Body of pancreas (tissue), 4 donors: ENCODE data around the gene HIVEP2. TPM values are rescaled to one million over a fixed set of nuclear protein-coding genes. Genes with fewer than 3 reads are reported as not detected.

Source experiments
- ATAC-seq: fragments of 150-250 bp; one replicate; pipeline ENCODE4 v1.9.1; 2016
- DNase-seq, 4 donors: peaks; one replicate each; pipeline ENCODE4 v3.0.0-alpha.2; 2019
- H3K27ac ChIP-seq, 4 donors: fragments of 200-600 bp; sonication (generic); 1 replicate in 3 of 4; 2 replicates in 1 of 4; pipeline versions ENCODE4 v1.5.1 to v1.6.1; 2016 to 2019; ENCODE audit warnings: mild to moderate bottlenecking in 1 of 4, mixed read lengths in 1 of 4, moderate library complexity in 1 of 4
- H3K27me3 ChIP-seq, 2 donors: fragments of 200-600 bp; sonication (generic); one replicate each; pipeline ENCODE4 v1.6.0; 2016; ENCODE audit warnings: mild to moderate bottlenecking in 1 of 2
- H3K36me3 ChIP-seq, 2 donors: fragments of 200-600 bp; sonication (generic); replicated peaks in 1 of 2; 2 replicates each; pipeline ENCODE4 v1.5.1; 2016; ENCODE audit warnings: low read depth in 2 of 2; ENCODE audit not compliant: insufficient read depth in 1 of 2
- H3K4me1 ChIP-seq: fragments of 200-600 bp; sonication (generic); one replicate; pipeline ENCODE4 v1.6.0; 2016
- H3K4me3 ChIP-seq, 2 donors: fragments of 200-600 bp; sonication (generic); 1 replicate in 1 of 2; 2 replicates in 1 of 2; pipeline ENCODE4 v1.5.1; 2016 to 2019
- H3K9me3 ChIP-seq, 3 donors: fragments of 200-600 bp; sonication (generic); 1 replicate in 2 of 3; 2 replicates in 1 of 3; pipeline ENCODE4 v1.5.1; 2016
- CTCF ChIP-seq, 7 experiments: fragments of 450-650 bp in 4 of 7; fragments of 200-600 bp in 3 of 7; sonication (generic) in 3 of 7; IDR thresholded peaks; one replicate each; pipeline ENCODE4 v1.5.1; 2016 to 2019; ENCODE audit warnings: antibody characterized with exemption in 7 of 7
- POLR2A ChIP-seq, 3 donors: fragments of 450-650 bp; IDR thresholded peaks; one replicate each; pipeline ENCODE4 v1.6.1; 2016; ENCODE audit warnings: antibody characterized with exemption in 3 of 3, mild to moderate bottlenecking in 2 of 3
- WGBS, 2 donors: methylation state at CpG; one replicate each; pipeline ENCODE4 v1.1.5; 2017; 5-methylcytosine and 5-hydroxymethylcytosine counted together
- intact Hi-C: fragments of 100-400 bp; cut with DNase I; formaldehyde crosslinking; loops from one replicate; pipeline ENCODE4 v1.15.1; 2023
- total RNA-seq, 2 donors: library from RNA; depleted of rRNA; stranded (reverse); fragments of >200 nt; gene quantifications; one replicate each; pipeline ENCODE4 v1.1.0, GENCODE V29; 2016

HIVEP2 gene
- total RNA-seq, 2 donors from 2014 or later = 11.2 to 16.5 TPM

DNA sequence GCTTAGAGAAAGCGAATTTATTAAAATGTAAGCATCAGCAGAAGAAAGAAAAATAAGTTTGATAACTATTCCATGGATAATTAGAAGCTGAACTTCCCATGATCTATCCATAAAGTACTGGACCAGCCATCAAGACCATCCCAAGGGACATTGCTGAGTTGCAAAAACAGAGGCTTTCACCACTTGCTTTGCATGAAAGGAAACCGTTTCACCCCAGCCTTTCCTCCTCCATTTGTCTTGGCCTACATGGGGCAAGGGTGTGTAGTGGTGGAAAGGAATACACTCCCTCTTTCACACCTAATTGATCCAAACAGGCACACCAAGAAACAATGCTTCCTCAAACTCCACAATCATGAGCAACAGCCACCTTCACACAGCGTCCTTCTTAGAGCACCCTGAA, 10.4 kb downstream of the HIVEP2 start:
- 91 to 97% methylated on average over 3 of the region's 3 CpGs for WGBS, 2 donors
- intact Hi-C loops = no loop called here
- no peak overlapping the region for H3K4me3 ChIP-seq

DNA sequence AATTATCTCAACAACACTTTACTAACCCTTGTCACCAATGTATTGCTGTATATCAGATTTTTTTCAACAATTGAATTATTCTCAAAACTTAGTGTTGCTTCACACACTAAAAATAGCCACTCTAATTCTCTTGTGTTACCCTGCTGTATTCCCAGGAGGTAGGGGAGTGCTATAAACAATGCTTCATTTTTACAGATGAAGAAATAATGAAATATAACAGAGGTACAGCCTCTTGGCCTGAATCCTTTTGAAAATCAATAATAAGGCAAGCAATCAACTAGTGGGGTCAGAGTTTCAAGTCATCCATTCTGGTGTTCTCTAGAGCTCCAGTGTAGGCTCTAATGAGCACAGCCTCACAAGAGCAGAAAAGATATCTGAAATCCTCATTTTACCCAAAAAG, 10.9 kb downstream of the HIVEP2 start:
- ATAC-seq (no peak), DNase-seq (no peak)
- Histone ChIP-seq H3K9me3 (no peaks in the 10 kb centered on the region), H3K27me3 (no peaks in the 10 kb centered on the region), H3K36me3 (no peaks in the 10 kb centered on the region), H3K4me3 (no peak overlapping the region), H3K27ac (peak overlapping the region in 1 of 4 donors; percentile 20), H3K4me1 (peaks cover 22% of the 10 kb centered on the region)
- no peak for TF ChIP-seq POLR2A (IDR thresholded peaks at IDR 0.05)
- TF ChIP-seq CTCF (IDR thresholded peaks at IDR 0.05) = no peak
- intact Hi-C loops = no loop called here

More for the DNA sequence above, 10.4 kb downstream of the HIVEP2 start:
- no peaks in the 10 kb centered on the region for H3K36me3 ChIP-seq
- ATAC-seq (no peak), DNase-seq (no peak)
- TF ChIP-seq POLR2A (IDR thresholded peaks at IDR 0.05) = no peak
- TF ChIP-seq CTCF (IDR thresholded peaks at IDR 0.05) = no peak
- no peaks in the 10 kb centered on the region for H3K9me3 ChIP-seq
- H3K4me1 ChIP-seq = peaks cover 22% of the 10 kb centered on the region
- H3K27ac ChIP-seq = no peak overlapping the region
- H3K27me3 ChIP-seq = no peaks in the 10 kb centered on the region

DNA sequence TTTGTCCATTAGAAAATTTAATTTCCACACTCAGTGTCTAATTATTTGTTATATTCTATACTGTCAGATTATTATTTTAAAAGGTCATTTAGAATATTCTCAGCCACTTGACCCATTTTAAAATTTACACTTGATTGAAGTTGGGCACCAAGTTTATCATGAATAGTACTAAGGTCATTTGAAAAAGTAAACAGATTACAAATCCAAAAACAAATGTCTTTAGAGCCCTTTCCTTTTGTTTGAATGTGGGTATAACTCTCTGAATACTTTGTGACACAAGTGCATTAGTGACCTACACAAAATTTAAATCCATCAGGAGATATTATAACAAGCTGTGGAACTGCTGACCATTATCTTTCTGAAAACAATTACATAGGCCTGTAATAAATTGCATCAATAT, 11.3 kb downstream of the HIVEP2 start:
- H3K4me3 ChIP-seq = no peak overlapping the region
- no peaks in the 10 kb centered on the region for H3K36me3 ChIP-seq
- H3K27me3 ChIP-seq = no peaks in the 10 kb centered on the region
- ATAC-seq = no peak
- TF ChIP-seq CTCF (IDR thresholded peaks at IDR 0.05) (no peak), POLR2A (IDR thresholded peaks at IDR 0.05) (no peak)
- no peak for DNase-seq
- peaks cover 25% of the 10 kb centered on the region for H3K4me1 ChIP-seq
- intact Hi-C loops = no loop called here
- no peaks in the 10 kb centered on the region for H3K9me3 ChIP-seq
- H3K27ac ChIP-seq = peak overlapping the region in 1 of 4 donors; percentile 20

DNA sequence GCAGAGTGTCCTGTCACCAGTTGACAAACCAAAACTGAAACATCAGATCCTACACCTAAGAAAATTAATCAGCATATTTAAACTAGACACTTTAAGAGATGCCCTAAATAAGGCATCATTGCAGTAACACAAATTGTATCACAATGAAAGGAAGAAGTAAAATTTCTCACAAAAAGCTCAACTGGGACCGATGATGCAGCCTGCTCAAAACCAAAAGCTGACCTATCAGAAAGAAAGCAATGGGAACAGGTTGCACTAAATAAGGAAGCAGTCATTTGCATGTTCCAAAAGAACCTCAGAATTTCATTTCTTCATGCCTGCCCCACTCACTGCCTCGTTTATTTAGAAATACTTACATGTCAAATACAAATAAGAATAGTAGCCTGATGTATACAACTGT, 12.1 kb downstream of the HIVEP2 start:
- Histone ChIP-seq H3K4me3 (no peak overlapping the region), H3K9me3 (no peaks in the 10 kb centered on the region), H3K4me1 (peaks cover 34% of the 10 kb centered on the region), H3K27ac (no peak overlapping the region), H3K36me3 (no peaks in the 10 kb centered on the region), H3K27me3 (no peaks in the 10 kb centered on the region)
- ATAC-seq = no peak
- intact Hi-C loops = no loop called here
- DNase-seq = no peak
- no peak for TF ChIP-seq CTCF (IDR thresholded peaks at IDR 0.05)
- TF ChIP-seq POLR2A (IDR thresholded peaks at IDR 0.05) = no peak
- WGBS, 2 donors = 67 to 73% methylated on average over 2 of the region's 2 CpGs

- DNase-seq = no peak
- no peak for ATAC-seq
- Histone ChIP-seq H3K27me3 (no peaks in the 10 kb centered on the region), H3K4me3 (no peak overlapping the region), H3K27ac (no peak overlapping the region), H3K9me3 (no peaks in the 10 kb centered on the region), H3K36me3 (no peaks in the 10 kb centered on the region), H3K4me1 (peaks cover 52% of the 10 kb centered on the region)
- TF ChIP-seq POLR2A (IDR thresholded peaks at IDR 0.05) (no peak), CTCF (IDR thresholded peaks at IDR 0.05) (no peak)
- WGBS, 2 donors = 81 to 84% methylated on average over 1 of the region's 1 CpG
- intact Hi-C loops = no loop called here
Measured at GRCh38 chr6:142929751-142930358, 15.1 kb downstream of the HIVEP2 start.
